ENCODE results near the gene GALT. TPM values are rescaled to one million over a fixed set of nuclear protein-coding genes. Genes with fewer than 3 reads are reported as not detected.

GALT gene
- 10 to 100 TPM; 42.4 to 43.4 TPM for total RNA-seq

DNA sequence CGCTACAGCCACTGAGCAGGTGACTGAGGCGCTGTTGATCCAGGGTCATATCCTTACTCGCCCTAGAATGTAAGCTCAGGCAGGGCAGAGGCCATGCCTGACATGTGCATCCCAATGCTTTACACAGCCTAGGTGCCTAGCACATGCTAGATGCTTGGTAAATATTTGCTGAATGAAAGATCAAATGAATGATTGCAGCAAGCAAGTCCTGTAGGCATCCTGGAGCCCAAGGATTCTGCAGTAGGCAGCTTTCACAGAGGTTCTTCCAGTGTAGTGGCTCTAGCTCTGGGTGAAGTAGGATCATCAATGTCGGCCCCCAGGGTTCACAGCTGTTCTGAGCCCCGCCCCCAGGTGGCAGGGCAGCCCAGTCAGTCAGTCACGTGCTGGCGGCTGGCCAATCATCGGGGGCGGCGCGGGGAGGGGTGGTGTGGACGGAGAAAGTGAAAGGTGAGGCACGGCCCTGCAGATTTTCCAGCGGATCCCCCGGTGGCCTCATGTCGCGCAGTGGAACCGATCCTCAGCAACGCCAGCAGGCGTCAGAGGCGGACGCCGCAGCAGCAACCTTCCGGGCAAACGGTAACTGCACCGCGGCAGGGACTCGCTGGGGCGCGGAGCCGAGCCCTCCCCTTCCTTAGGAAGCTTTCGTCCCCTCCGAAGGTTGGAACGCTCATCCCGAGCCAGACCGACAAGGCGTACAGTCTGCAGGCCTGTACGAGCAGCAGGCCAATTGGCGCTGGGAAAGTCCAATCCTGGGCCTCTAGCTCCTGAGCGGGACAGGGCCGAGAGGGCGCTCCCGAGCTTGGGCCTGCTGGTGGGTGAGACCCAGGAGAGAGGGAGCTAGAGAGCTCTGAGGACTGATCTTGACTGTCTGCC is at the start of gene GALT:
GALT (plus strand) TSS at position 465 of the 873 bp plus-strand sequence; CDS start at position 495, 30 bp downstream.
- Mint-ChIP-seq H3K36me3 (peaks cover 23% of the 10 kb centered on the region), H3K27me3 (no peaks in the 10 kb centered on the region), H3K9me3 (no peaks in the 10 kb centered on the region), H3K4me3 (peak within 1 kb of the TSS; percentile 96), H3K27ac (peak within 1 kb of the TSS; percentile 87), H3K4me1 (peaks cover 22% of the 10 kb centered on the region)
- DNase-seq: peak; percentile 98

- Mint-ChIP-seq H3K4me3 (no peak overlapping the region), H3K36me3 (no peaks in the 10 kb centered on the region), H3K27ac (no peak overlapping the region), H3K27me3 (peaks cover 23% of the 10 kb centered on the region), H3K4me1 (no peaks in the 10 kb centered on the region), H3K9me3 (no peaks in the 10 kb centered on the region)
- no peak for DNase-seq
Observed at GRCh38 chr9:34599546-34599945, 46.9 kb upstream of the GALT start.

DNA sequence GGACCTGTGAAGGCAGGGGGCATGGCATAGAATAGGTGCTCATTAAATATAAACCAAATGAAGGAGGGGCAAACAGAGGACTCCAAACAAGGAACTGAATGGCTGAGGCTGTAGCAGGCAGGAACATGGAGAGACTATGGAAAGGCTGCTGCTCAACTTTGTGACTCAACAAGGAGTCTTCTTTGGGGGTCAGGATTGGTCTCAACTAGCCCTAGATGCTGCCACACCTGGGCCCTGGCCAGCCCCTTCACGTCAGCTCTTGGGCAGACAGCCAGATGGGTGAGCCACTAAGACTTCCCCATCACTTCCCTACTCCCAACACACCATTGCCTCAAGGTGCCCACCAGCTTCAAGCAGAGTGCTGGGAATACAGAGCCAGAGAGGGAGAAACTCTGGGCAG is 45.6 kb upstream of the GALT start:
- H3K9me3 Mint-ChIP-seq: no peaks in the 10 kb centered on the region
- no peak overlapping the region for H3K27ac Mint-ChIP-seq
- H3K36me3 Mint-ChIP-seq: no peaks in the 10 kb centered on the region
- H3K4me1 Mint-ChIP-seq: no peaks in the 10 kb centered on the region
- peaks cover 18% of the 10 kb centered on the region for H3K27me3 Mint-ChIP-seq
- no peak overlapping the region for H3K4me3 Mint-ChIP-seq
- no peak for DNase-seq

GRCh38 chr9:34601937-34602573 is 44.4 kb upstream of the GALT start:
- Mint-ChIP-seq H3K4me3 (no peak overlapping the region), H3K4me1 (no peaks in the 10 kb centered on the region), H3K27me3 (peaks cover 6% of the 10 kb centered on the region), H3K9me3 (no peaks in the 10 kb centered on the region), H3K27ac (no peak overlapping the region), H3K36me3 (no peaks in the 10 kb centered on the region)
- DNase-seq: no peak

DNA sequence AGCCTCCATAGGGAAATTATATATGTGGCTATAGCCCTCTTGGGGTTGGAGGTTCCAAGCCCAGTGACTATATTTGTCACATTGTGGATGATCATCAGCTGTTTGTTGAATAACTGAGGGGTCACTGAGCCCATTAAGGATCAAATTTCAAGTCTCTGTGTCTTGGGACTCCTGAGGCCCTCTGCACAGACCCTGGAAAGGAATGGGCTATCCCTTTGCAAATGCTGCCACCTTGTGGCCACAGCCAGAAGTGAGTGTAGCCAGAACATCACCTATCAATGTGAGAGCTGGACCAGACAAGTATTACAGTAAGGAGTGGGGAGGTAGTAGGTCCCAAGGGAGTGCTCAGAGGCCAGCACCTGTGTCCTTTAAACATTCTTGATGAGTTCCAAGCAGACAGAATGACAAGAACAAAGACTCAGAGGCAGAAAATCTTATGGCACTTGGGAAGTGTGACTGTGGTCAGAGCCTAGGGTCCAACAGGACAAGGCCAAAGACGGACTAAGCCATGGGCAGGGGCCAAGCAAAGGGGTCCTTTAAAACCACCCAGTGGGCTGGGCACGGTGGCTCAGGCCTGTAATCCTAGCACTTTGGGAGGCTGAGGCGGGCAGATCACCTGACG is 42.8 kb upstream of the GALT start:
- no peaks in the 10 kb centered on the region for H3K27me3 Mint-ChIP-seq

GRCh38 chr9:34606190-34606589 is 40.3 kb upstream of the GALT start:
- no peak overlapping the region for H3K27ac Mint-ChIP-seq
- H3K9me3 Mint-ChIP-seq: no peaks in the 10 kb centered on the region
- H3K4me3 Mint-ChIP-seq: no peak overlapping the region
- DNase-seq: no peak
- H3K4me1 Mint-ChIP-seq: peaks cover 8% of the 10 kb centered on the region
- H3K27me3 Mint-ChIP-seq: no peaks in the 10 kb centered on the region
- H3K36me3 Mint-ChIP-seq: peaks cover 10% of the 10 kb centered on the region

More for the DNA sequence above, 42.8 kb upstream of the GALT start:
- Mint-ChIP-seq H3K4me3 (no peak overlapping the region), H3K36me3 (no peaks in the 10 kb centered on the region), H3K9me3 (no peaks in the 10 kb centered on the region), H3K27ac (no peak overlapping the region), H3K4me1 (no peaks in the 10 kb centered on the region)
- DNase-seq: peak; percentile 73

DNA sequence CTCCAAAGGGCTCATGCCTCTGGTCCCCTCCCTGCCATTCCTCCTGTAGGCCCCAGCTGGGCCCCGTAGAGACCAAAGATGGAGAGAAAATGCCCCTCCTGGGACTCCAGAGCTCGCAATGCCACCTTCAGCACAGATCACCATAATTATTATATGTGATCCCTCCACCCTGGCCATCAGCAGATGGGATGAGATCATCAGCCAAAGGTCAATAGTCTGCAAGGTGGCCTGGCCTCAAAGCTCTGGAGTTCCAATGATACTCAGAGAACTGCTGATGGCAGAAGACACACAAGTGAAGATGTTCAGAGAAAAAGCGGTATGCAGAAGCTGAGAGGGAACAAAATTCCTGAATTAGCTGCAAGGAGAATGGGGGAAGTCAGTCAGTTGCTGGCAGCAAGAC is 39.6 kb upstream of the GALT start:
- H3K4me3 Mint-ChIP-seq: no peak overlapping the region
- no peaks in the 10 kb centered on the region for H3K27me3 Mint-ChIP-seq
- no peak for DNase-seq
- peaks cover 9% of the 10 kb centered on the region for H3K4me1 Mint-ChIP-seq
- no peak overlapping the region for H3K27ac Mint-ChIP-seq
- peaks cover 15% of the 10 kb centered on the region for H3K36me3 Mint-ChIP-seq
- no peaks in the 10 kb centered on the region for H3K9me3 Mint-ChIP-seq

GRCh38 chr9:34607331-34607730 is 39.1 kb upstream of the GALT start:
- no peak overlapping the region for H3K4me3 Mint-ChIP-seq
- no peaks in the 10 kb centered on the region for H3K27me3 Mint-ChIP-seq
- peaks cover 15% of the 10 kb centered on the region for H3K36me3 Mint-ChIP-seq
- no peak for DNase-seq
- H3K9me3 Mint-ChIP-seq: no peaks in the 10 kb centered on the region
- H3K4me1 Mint-ChIP-seq: peaks cover 11% of the 10 kb centered on the region
- no peak overlapping the region for H3K27ac Mint-ChIP-seq

- Mint-ChIP-seq H3K36me3 (peaks cover 15% of the 10 kb centered on the region), H3K4me1 (peaks cover 19% of the 10 kb centered on the region), H3K27ac (no peak overlapping the region), H3K9me3 (no peaks in the 10 kb centered on the region), H3K27me3 (no peaks in the 10 kb centered on the region), H3K4me3 (peak overlapping the region; percentile 92)
- no peak for DNase-seq
Observed at GRCh38 chr9:34610434-34611206, 35.9 kb upstream of the GALT start.

GRCh38 chr9:34611251-34611810 is 35.1 kb upstream of the GALT start:
- Mint-ChIP-seq H3K27ac (peak overlapping the region; percentile 90), H3K36me3 (peaks cover 16% of the 10 kb centered on the region), H3K9me3 (no peaks in the 10 kb centered on the region), H3K27me3 (no peaks in the 10 kb centered on the region), H3K4me3 (peak overlapping the region; percentile 92), H3K4me1 (peaks cover 19% of the 10 kb centered on the region)
- no peak for DNase-seq

GRCh38 chr9:34611811-34612787 is 34.4 kb upstream of the GALT start, which contains the start of gene RPP25L:
Gene RPP25L, minus strand, starts transcription at chr9:34612097. Its CDS starts 801 bp downstream, at chr9:34611296.
- Mint-ChIP-seq H3K9me3 (no peaks in the 10 kb centered on the region), H3K27me3 (no peaks in the 10 kb centered on the region), H3K36me3 (peaks cover 20% of the 10 kb centered on the region), H3K27ac (peak within 1 kb of the TSS; percentile 90), H3K4me1 (peaks cover 19% of the 10 kb centered on the region), H3K4me3 (peak within 1 kb of the TSS; percentile 92)
- DNase-seq: peak; percentile 91

DNA sequence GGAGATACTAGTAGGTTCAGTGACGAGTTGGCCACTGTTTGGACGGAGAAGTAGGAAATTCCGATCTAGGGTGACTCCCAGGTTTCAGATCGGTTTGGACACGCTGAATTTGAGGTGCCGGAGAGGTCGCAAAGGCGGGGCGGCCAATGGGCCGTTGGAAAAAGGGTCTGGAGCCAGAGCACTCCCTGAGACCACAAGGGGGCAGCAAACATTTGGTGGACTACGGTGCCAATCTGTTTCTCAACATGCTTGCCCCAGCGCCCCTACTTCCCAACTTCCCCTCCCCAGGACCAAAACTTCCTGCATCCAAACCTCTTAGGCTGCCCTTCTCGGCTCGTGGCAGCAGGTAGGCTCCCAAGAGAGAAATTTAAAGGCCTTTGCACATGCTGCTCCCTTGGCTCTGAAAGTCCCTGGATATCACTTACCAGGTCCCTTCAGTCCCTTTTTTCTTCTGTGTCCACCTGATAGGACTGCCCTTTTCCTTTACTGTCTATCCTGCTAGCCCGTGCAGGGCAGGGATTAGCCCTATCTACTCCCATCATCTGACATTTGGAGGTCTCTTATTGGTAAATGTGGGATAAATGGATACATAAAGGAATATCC is 33.6 kb upstream of the GALT start:
- peaks cover 19% of the 10 kb centered on the region for H3K4me1 Mint-ChIP-seq
- peak overlapping the region; percentile 92 for H3K4me3 Mint-ChIP-seq
- H3K9me3 Mint-ChIP-seq: no peaks in the 10 kb centered on the region
- peak overlapping the region; percentile 90 for H3K27ac Mint-ChIP-seq
- H3K36me3 Mint-ChIP-seq: peaks cover 20% of the 10 kb centered on the region
- H3K27me3 Mint-ChIP-seq: no peaks in the 10 kb centered on the region
- peak; percentile 68 for DNase-seq

GRCh38 chr9:34615132-34615531 is 31.3 kb upstream of the GALT start:
- Mint-ChIP-seq H3K4me1 (peaks cover 26% of the 10 kb centered on the region), H3K9me3 (no peaks in the 10 kb centered on the region), H3K4me3 (no peak overlapping the region), H3K27ac (no peak overlapping the region), H3K27me3 (no peaks in the 10 kb centered on the region), H3K36me3 (peaks cover 15% of the 10 kb centered on the region)
- DNase-seq: no peak
